ENCODE results near the gene TBC1D16. TPM values are rescaled to one million over a fixed set of nuclear protein-coding genes. Genes with fewer than 3 reads are reported as not detected.

Gene TBC1D16
- total RNA-seq, 2 experiments from 2014 or later, result 8.8 to 9.0 TPM

DNA sequence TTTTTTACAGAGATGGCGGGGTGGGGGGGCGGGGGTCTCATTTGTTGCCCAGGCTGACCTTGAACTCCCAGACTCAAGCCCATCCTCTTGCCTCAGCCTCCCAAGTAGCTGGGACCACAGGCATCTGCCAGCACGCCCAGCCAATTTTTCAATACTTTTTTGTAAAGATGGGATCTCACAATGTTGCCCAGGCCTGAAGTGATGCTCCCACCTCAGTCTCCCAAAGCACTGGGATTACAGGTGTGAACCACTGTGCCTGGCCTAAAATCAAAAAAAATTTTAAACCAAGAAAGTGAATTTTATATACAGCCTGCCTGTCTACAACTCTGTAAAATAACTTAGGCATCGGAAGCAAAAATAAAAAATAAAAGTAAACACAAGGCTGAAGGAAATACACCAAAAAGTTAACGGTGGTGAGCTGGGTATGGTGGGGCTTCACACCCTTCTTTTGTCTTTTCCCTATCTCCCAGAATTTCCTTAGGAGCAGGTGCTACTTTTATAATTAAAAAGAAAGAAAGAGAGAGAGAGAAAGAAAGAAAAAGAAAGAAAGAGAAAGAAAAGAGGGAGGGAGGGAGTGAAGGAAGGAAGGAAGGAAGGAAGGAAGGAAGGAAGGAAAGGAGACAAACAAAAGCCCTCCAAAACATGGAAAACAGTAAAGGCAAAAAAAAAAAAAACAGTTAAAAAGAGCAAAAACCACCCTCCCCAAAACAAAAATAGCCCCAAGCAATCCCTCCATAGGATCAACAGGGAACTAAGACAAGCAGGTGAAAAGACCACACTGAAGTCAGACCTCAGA lies 51.4 kb downstream of the TBC1D16 start:
- Mint-ChIP-seq H3K27ac (no peak overlapping the region), H3K4me1 (peaks cover 7% of the 10 kb centered on the region)

DNA sequence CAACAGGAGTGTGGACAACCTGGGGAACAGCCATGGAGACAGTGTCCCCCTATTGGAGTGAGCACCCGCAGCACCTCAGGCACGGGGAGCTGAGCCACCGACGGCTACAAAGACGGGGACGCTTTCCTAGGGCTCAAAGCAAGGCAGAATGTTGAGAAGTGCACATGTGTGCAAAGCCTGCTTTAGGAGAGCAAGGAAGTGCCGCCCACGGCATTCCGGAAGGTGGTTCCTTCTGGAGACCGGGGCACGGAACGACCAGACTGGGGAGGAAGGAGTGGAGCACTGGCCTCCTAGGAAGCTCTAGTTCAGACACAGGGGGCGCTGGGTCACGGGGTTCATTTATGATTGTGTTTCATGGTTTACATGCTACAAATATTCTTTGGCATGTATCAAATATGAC lies 52.2 kb downstream of the TBC1D16 start:
- Mint-ChIP-seq H3K9me3 (no peaks in the 10 kb centered on the region), H3K27me3 (no peaks in the 10 kb centered on the region), H3K4me3 (no peak overlapping the region), H3K36me3 (no peaks in the 10 kb centered on the region), H3K4me1 (peaks cover 6% of the 10 kb centered on the region), H3K27ac (no peak overlapping the region)
- no peak for DNase-seq

More for the DNA sequence above, 51.4 kb downstream of the TBC1D16 start:
- H3K4me3 Mint-ChIP-seq, result no peak overlapping the region
- no peaks in the 10 kb centered on the region for H3K36me3 Mint-ChIP-seq
- H3K9me3 Mint-ChIP-seq, result no peaks in the 10 kb centered on the region
- H3K27me3 Mint-ChIP-seq, result no peaks in the 10 kb centered on the region
- DNase-seq, result no peak

DNA sequence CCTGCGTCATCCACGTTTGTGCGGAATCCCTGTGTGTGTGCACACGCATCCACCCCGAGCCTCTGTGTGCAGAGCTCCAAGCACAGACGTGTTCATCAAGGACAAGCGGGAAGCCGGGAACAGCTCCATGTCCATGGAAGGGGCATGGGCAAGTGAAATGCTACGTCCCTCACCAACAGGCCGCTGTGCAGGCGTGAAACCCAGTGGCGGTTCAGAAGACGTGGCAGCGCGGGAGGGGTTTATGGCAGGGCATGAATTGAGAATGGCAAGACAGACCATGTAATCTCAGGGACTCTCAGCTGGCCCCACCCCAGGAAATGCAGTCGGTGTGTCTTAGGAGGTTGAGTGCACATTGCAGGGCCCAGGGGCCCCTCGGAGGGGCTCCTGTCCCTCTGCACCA lies 52.7 kb downstream of the TBC1D16 start:
- no peak for DNase-seq
- no peaks in the 10 kb centered on the region for H3K27me3 Mint-ChIP-seq
- H3K4me3 Mint-ChIP-seq, result no peak overlapping the region
- no peaks in the 10 kb centered on the region for H3K36me3 Mint-ChIP-seq
- H3K9me3 Mint-ChIP-seq, result no peaks in the 10 kb centered on the region
- H3K27ac Mint-ChIP-seq, result no peak overlapping the region
- H3K4me1 Mint-ChIP-seq, result peaks cover 2% of the 10 kb centered on the region

DNA sequence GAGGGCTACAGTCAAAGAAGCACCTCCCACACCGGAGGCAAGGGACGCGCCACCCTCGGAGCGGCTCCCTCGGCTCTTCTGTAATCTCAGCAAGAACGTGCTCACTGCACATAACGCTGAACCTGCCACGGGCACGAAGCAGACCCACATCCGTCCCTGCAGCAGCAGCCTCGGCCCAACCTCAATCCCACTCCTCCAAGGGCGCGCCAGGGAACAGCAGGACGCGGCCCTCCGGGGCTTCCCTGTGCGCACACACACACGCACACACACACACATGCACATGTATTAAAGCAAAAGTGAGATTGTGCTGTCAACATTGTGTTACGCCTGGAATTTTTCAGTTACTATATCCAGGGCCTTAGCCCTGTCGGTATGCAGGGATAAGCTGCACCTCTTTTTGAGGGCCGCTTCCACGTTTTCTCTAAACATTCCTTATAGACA lies 54.0 kb downstream of the TBC1D16 start:
- H3K27me3 Mint-ChIP-seq, result no peaks in the 10 kb centered on the region
- H3K36me3 Mint-ChIP-seq, result no peaks in the 10 kb centered on the region
- no peak overlapping the region for H3K4me3 Mint-ChIP-seq
- H3K27ac Mint-ChIP-seq, result no peak overlapping the region
- no peaks in the 10 kb centered on the region for H3K9me3 Mint-ChIP-seq
- DNase-seq, result no peak
- no peaks in the 10 kb centered on the region for H3K4me1 Mint-ChIP-seq

DNA sequence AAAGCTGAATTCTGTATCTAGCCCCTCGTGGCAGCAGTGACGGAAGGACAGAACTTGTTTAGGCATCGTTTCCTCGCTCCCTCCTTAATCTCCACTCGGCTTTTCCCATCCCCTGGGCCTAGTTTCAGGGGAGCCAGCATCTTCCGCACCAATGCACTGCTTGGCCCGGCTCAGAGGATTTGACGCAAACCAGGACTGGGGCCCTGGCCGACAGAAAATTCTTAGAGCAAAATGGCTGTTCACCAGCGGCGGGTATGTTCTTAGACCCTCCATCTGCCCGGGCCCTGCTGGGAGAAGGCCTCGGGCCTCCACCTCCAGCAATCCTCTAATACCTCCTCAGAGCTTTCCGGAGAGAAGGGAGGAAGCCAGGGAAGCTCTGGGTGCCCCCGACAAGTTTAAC lies 54.6 kb downstream of the TBC1D16 start:
- Mint-ChIP-seq H3K36me3 (no peaks in the 10 kb centered on the region), H3K27me3 (no peaks in the 10 kb centered on the region), H3K27ac (no peak overlapping the region), H3K9me3 (no peaks in the 10 kb centered on the region), H3K4me1 (no peaks in the 10 kb centered on the region), H3K4me3 (no peak overlapping the region)
- DNase-seq, result no peak

DNA sequence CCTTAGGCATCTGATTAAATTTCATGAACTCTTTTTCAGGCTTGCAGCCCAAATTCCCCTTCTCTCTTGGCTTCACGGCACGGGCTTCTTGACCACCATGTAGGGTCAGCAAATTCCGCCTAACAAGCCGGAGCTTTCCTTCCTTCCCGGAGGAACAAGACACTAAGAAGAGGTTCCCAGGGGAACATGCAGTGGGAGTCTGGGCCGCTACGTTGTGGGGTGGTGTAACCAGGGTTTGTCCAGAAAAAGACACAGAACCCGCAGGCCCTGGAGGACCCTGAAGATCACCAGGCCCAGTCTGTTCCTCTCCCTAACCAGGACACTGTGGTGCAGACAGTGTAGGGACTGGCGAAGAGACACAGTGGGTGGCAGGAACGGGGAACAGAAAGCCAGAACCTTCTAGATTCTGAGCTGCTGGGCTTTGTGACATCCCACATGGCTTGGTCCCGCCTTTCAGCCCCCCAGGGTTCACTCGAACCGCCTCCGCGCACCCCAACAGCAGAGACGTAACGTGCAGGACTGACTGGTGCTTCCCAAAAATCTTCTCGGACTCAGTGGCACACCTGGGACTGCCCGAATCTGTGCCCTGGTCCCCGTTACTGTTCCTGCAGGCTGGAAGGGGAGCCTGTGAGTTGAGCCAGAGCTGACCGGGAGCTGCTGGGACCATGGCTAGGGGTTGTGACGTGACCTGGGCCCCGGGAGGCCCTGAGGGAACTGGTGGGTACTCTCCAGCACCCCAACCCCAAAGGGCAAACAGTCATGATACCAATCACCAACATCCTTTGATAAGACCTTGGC lies 55.2 kb downstream of the TBC1D16 start:
- Mint-ChIP-seq H3K36me3 (no peaks in the 10 kb centered on the region), H3K27ac (no peak overlapping the region), H3K9me3 (no peaks in the 10 kb centered on the region), H3K27me3 (no peaks in the 10 kb centered on the region), H3K4me3 (no peak overlapping the region), H3K4me1 (no peaks in the 10 kb centered on the region)
- DNase-seq, result no peak

DNA sequence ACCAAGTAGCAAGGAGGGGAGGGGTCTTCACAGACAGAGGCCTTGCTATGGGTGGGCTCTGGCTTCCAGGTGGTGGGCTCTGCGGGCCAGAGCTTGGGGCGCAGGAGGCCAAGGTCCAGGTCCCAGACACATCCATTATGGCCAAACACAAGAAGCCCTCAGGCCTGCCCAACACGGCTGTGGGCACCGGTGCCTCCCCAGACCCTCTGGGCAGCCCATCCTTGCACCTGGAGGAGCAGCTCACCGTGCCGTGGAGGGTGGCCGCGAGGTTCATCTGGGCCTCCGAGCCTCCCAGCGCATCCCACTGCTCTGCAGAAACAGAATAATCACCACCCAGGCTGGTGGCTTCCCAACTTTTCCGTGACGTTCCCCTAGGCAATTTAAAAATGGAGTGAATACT lies 55.9 kb downstream of the TBC1D16 start:
- Mint-ChIP-seq H3K27me3 (no peaks in the 10 kb centered on the region), H3K36me3 (no peaks in the 10 kb centered on the region), H3K4me3 (no peak overlapping the region), H3K9me3 (no peaks in the 10 kb centered on the region), H3K27ac (no peak overlapping the region), H3K4me1 (no peaks in the 10 kb centered on the region)
- DNase-seq, result no peak

DNA sequence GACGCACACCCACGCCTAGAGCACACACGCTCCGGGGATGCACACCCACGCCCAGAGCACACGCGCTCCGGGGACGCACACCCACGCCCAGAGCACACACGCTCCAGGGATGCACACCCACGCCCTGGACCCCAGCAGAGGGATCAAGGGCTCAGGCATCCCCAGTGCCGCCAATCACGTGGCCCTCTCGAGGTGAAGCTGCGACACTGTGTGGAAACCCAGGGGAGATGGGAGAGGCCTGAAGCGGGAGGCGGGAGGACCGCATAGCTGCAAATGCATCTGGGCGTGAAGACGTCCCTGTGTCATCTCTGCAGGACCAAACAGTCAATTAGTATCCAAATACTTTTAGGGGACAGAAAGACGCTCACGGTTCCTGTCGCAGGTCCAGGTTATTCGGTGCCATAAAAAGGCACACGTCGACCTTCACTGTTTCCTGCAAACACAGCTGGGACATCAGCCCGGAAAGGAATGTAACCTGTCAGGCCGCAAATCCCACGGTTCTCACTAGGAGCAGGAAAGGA lies 56.4 kb downstream of the TBC1D16 start:
- Mint-ChIP-seq H3K9me3 (no peaks in the 10 kb centered on the region), H3K4me1 (no peaks in the 10 kb centered on the region), H3K27ac (no peak overlapping the region), H3K36me3 (no peaks in the 10 kb centered on the region), H3K4me3 (no peak overlapping the region), H3K27me3 (no peaks in the 10 kb centered on the region)
- DNase-seq, result no peak

DNA sequence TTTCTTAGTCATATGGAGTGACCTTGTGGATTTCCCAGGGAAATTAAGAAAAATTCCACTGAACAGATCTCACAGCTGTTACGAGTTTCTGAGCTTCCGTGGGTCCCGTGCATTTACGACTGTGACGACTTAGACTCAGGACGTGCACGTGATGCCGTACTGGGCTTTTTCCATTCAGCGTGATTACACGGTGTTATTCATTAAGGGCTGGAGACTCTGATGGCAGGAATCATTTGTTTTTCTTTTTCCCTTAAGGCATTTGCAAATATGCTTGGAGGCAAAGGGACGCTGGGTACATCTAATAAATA lies 57.2 kb downstream of the TBC1D16 start:
- no peak for DNase-seq
- H3K27me3 Mint-ChIP-seq, result no peaks in the 10 kb centered on the region
- H3K27ac Mint-ChIP-seq, result no peak overlapping the region
- H3K4me3 Mint-ChIP-seq, result no peak overlapping the region
- no peaks in the 10 kb centered on the region for H3K36me3 Mint-ChIP-seq
- H3K9me3 Mint-ChIP-seq, result no peaks in the 10 kb centered on the region
- no peaks in the 10 kb centered on the region for H3K4me1 Mint-ChIP-seq

DNA sequence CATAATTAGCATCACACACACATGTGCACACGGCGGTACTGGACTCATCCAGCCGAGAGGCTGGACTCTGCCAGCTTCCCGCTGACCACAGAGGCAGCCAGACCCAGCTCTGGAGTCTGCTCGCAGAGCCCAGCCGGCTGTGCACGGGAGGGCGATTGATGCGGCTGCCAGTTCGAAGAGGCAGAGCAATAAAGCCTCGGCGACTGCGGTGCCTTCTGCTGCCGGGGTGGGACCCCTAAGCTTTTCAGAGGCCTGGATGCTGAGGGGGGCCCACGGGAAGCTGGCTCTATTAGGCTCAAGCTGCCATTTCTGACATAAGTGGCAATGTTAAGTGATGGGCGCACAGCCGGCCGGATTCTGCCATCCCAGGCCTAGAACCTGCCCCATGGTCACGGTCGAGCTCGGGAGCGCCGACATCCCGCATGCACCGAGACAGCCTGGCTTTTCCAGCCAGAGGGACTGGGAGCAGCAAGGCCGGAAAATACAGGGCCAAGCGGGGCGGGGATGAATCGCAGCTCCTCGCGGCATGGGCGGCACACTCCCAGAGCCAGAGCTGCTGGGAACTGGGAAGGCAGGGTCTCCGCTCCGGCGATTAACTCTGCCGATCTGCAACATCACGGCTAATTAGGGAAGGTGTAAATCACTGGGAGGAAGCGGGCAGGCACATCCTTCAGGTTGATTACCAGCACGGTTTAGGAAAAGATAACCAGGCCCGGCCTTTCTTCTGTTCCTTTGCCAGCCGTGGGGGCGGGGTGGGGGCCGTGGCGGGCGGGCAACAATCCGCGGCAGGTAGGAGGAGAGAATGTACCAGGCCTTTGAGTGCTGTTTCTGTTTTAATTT lies 57.7 kb downstream of the TBC1D16 start:
- DNase-seq, result no peak
- H3K4me1 Mint-ChIP-seq, result no peaks in the 10 kb centered on the region
- no peak overlapping the region for H3K4me3 Mint-ChIP-seq
- H3K9me3 Mint-ChIP-seq, result no peaks in the 10 kb centered on the region
- no peaks in the 10 kb centered on the region for H3K36me3 Mint-ChIP-seq
- no peak overlapping the region for H3K27ac Mint-ChIP-seq
- H3K27me3 Mint-ChIP-seq, result no peaks in the 10 kb centered on the region

DNA sequence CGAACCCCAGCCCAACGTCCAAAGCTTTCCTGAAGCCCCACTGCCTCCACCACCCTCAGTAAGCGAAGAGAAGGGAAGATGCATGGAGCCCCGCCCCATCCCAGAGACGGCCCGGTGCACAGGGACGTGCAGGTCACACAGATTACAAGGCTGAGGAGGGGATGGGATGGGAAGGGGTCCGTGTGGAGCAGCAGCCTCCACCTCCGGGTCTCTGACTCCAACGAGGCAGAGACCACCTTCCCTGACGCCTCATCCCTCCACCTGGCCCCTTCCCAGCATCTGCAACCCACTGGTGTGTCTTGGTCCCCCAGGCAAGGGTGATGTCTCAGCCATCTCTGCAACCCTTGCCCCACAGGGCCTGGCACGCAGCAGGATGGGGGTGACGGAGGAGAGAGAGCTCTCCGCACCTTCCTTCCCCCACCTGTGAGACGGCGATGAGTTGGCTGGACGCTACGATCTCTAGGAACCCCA lies 58.5 kb downstream of the TBC1D16 start:
- Mint-ChIP-seq H3K4me3 (no peak overlapping the region), H3K36me3 (no peaks in the 10 kb centered on the region), H3K9me3 (no peaks in the 10 kb centered on the region), H3K27ac (no peak overlapping the region), H3K27me3 (no peaks in the 10 kb centered on the region), H3K4me1 (no peaks in the 10 kb centered on the region)
- DNase-seq, result no peak

DNA sequence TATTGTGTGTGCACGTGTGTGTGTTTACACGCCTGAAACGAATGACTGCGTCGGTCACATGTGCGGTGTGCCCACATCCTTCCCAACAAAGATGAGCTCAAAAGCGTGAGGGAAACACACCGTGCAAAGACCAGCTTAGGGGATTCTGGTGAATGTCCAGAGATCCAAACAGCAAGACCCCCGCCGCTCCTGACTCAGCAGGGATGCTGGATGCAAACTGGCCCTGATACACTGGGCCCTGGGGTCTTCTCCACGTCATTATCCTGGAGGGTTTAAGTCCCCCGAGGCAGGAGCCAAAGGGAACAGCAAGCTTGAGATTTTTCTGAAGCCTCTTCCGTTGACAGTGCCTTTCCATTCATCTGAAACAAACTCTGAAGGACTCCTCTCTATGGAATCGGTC lies 59.2 kb downstream of the TBC1D16 start:
- Mint-ChIP-seq H3K9me3 (no peaks in the 10 kb centered on the region), H3K36me3 (no peaks in the 10 kb centered on the region), H3K4me1 (no peaks in the 10 kb centered on the region), H3K27me3 (no peaks in the 10 kb centered on the region), H3K4me3 (no peak overlapping the region), H3K27ac (no peak overlapping the region)
- no peak for DNase-seq

DNA sequence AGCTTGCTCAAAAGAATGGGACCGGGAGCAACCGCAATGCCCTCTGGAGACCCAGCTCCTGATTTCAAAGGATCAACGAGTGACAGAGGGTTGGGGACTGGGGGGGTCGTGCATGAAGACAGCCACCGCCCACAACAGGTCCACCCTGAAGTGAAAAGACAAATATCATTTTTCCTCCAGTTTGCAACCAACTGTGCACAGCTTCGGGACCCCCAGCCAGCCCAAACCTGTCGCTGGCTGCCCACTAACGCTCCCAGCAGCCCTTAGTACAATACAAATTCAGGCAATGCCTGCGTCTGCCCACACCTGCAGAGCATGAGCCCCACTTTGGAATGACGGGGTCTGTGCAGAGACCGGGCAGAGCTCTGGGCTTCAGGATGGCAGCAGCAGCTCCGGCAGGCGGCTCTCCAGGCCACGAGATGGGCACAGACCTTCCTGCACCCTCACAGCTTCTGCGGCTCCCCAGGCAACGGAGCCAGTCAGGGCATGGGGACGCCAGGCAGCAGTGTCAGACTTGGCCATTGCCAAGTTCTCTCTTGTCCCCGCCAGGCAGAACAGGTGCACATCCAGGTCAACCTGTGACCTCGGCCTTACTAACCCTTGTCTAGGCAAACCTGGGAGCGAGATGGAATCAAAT lies 60.1 kb downstream of the TBC1D16 start:
- Mint-ChIP-seq H3K36me3 (no peaks in the 10 kb centered on the region), H3K4me3 (no peak overlapping the region), H3K4me1 (no peaks in the 10 kb centered on the region), H3K9me3 (no peaks in the 10 kb centered on the region), H3K27me3 (no peaks in the 10 kb centered on the region), H3K27ac (no peak overlapping the region)
- DNase-seq, result no peak

DNA sequence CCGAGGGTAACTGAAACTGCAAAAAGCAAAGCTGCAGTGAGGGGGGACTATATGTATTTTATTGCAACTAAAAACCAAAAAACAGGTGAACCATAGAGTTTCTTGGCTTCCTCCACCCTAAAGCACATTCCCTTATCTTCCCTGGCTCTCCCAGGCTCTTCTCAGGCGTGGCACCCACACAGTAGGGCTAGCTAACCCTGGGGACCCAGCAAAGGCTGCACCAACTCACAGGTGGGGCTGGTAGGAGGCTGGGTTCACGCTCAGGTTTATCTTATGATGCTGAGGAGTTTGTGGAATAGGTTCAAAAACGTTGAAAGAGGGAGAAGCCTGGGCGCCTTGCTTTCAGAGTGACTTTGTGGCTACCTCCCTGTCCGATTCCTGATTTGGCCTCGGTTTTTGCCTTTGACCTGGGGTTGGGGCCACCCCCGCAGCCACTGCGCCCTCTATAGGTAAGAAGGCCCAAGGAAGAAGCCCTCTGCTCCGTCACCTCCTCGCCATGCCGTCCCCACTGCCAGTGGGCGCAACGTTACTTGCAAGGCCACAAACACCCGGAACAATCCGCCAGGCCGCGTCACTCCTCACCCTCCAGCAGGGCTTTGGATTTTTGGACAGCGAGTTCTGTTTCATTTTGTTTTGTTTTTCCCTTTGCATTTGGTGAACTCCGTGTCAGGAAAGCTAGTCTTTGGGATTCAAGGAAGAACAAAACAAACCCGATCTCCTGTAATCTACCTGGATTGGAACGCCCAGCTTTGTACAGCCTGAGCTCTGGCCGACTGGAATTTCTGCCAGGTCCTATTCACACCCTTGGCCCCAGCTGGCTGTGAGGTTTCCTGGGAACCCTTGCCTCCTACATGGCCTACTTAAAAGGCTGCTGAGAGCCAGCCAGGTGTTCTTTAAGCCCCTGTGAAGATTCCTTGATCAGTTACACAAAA lies 60.8 kb downstream of the TBC1D16 start:
- H3K9me3 Mint-ChIP-seq, result no peaks in the 10 kb centered on the region
- no peaks in the 10 kb centered on the region for H3K4me1 Mint-ChIP-seq
- H3K27me3 Mint-ChIP-seq, result no peaks in the 10 kb centered on the region
- H3K36me3 Mint-ChIP-seq, result no peaks in the 10 kb centered on the region
- no peak overlapping the region for H3K27ac Mint-ChIP-seq
- no peak for DNase-seq
- H3K4me3 Mint-ChIP-seq, result no peak overlapping the region

All from activated naive CD8-positive, alpha-beta T cell treated with anti-CD3 and anti-CD28 coated beads for 36 hours (primary cell).